Caco-2 (cell line): ENCODE measurements around the gene MDFIC. TPM values are rescaled to one million over a fixed set of nuclear protein-coding genes. Genes with fewer than 3 reads are reported as not detected.

ENCODE experiments used
- BruUV-seq: library from RNA; stranded (reverse); fragments of 400-500 nt; replicated peaks from 2 replicates; lab custom pipeline; 2021; lab: Mats Ljungman, UMichigan
- CTCF ChIA-PET: fragments of 300-600 bp; sonication (Branson Sonifier 250); formaldehyde crosslinking; loops from one replicate; lab custom pipeline; 2022; ENCODE audit warnings: antibody characterized with exemption; lab: Charles Lee
- POLR2A ChIA-PET: fragments of 300-600 bp; sonication (Branson Sonifier 250); formaldehyde crosslinking; loops from one replicate; lab custom pipeline; 2022; ENCODE audit warnings: antibody characterized with exemption; lab: Charles Lee
- DNase-seq, 2 experiments: peaks; one replicate each; pipeline versions ENCODE4 v3.0.0 to v3.0.0-alpha.2; 2020 to 2022
- H3K27me3 ChIP-seq: replicated peaks from 2 replicates; pipeline ENCODE4 v1.6.0; 2011; ENCODE audit warnings: low read length; ENCODE audit not compliant: control insufficient read depth, insufficient read depth
- H3K36me3 ChIP-seq: 2 replicates; pipeline ENCODE4 v1.5.1; 2011; ENCODE audit warnings: low read length; ENCODE audit not compliant: control insufficient read depth, insufficient read depth
- H3K4me1 ChIP-seq: fragments of 250-450 bp; sonication (Bioruptor Pico); 2 replicates; pipeline ENCODE4 v1.5.1; 2020; ENCODE audit warnings: mild to moderate bottlenecking
- H3K4me3 ChIP-seq: 2 replicates; pipeline ENCODE4 v1.5.1; 2011; ENCODE audit warnings: low read depth, mild to moderate bottlenecking, control low read depth, low read length
- H3K9me3 ChIP-seq: fragments of 250-450 bp; sonication (Bioruptor Pico); 2 replicates; pipeline ENCODE4 v1.5.1; 2020; ENCODE audit warnings: mild to moderate bottlenecking, moderate library complexity
- H3K27ac Mint-ChIP-seq: one replicate; pipeline ENCODE4 v1.8.0; 2022; ENCODE audit warnings: mixed read lengths; ENCODE audit not compliant: unreplicated experiment
- H3K27me3 Mint-ChIP-seq: one replicate; pipeline ENCODE4 v1.8.0; 2022; ENCODE audit warnings: mixed read lengths; ENCODE audit not compliant: insufficient read depth, unreplicated experiment
- H3K36me3 Mint-ChIP-seq: one replicate; pipeline ENCODE4 v1.8.0; 2022; ENCODE audit warnings: mild to moderate bottlenecking, mixed read lengths; ENCODE audit not compliant: insufficient read depth, unreplicated experiment
- H3K4me1 Mint-ChIP-seq: one replicate; pipeline ENCODE4 v1.8.0; 2022; ENCODE audit warnings: low read depth, mixed read lengths; ENCODE audit not compliant: unreplicated experiment
- H3K4me3 Mint-ChIP-seq: one replicate; pipeline ENCODE4 v1.8.0; 2022; ENCODE audit warnings: mild to moderate bottlenecking, moderate library complexity, mixed read lengths; ENCODE audit not compliant: unreplicated experiment
- H3K9me3 Mint-ChIP-seq: one replicate; pipeline ENCODE4 v1.8.0; 2022; ENCODE audit warnings: mixed read lengths; ENCODE audit not compliant: unreplicated experiment
- intact Hi-C: fragments of 100-400 bp; cut with micrococcal nuclease; formaldehyde crosslinking; loops from one replicate; pipeline ENCODE4 v1.10.0; 2022; ENCODE audit not compliant: unreplicated experiment
- total RNA-seq: library from RNA; stranded (reverse); gene quantifications from 2 replicates; pipeline ENCODE4 v1.2.3, GENCODE V29; 2022
- TF ChIP-seq, protein P1 (sequence below), 2 experiments: fragments of 200-600 bp in 1 of 2; IDR thresholded peaks; 1 replicate in 1 of 2; 2 replicates in 1 of 2; pipeline versions ENCODE4 v1.5.1 to v1.8.0; 2011 to 2022; ENCODE audit warnings: antibody characterized with exemption in 1 of 2, control low read depth in 1 of 2, inconsistent platforms in 1 of 2, low read depth in 1 of 2, low read length in 1 of 2, mild to moderate bottlenecking in 1 of 2, moderate library complexity in 1 of 2; ENCODE audit not compliant: insufficient read depth in 1 of 2, severe bottlenecking in 1 of 2, unreplicated experiment in 1 of 2

The MDFIC gene
- total RNA-seq, 1 experiment from 2014 or later = 2.7 TPM

DNA sequence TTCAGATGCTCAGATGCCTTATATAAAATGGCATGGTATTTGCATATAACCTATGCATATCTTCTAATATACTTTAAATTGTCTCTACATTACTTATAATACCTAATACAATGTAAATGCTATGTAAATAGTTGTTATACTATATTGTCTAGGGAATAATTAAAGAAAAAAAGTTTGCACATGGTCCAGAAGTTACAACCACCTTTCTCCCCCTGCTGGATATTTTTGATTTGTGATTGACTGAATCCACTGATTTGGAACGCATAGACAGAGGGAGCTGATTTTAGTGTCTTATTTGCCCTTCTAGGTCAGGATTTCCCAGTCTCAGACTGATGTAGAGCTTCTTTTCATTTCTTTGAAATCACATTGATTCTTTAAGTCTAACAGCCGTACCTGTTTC is 31.8 kb downstream of the MDFIC start:
- Mint-ChIP-seq H3K27ac (no peak overlapping the region), H3K4me3 (no peak overlapping the region), H3K4me1 (no peaks in the 10 kb centered on the region), H3K27me3 (peaks cover 3% of the 10 kb centered on the region), H3K9me3 (no peaks in the 10 kb centered on the region), H3K36me3 (no peaks in the 10 kb centered on the region)
- Histone ChIP-seq H3K9me3 (no peaks in the 10 kb centered on the region), H3K4me1 (no peaks in the 10 kb centered on the region), H3K4me3 (no peak overlapping the region), H3K36me3 (no peaks in the 10 kb centered on the region), H3K27me3 (no peaks in the 10 kb centered on the region)
- TF ChIP-seq, protein P1, sequence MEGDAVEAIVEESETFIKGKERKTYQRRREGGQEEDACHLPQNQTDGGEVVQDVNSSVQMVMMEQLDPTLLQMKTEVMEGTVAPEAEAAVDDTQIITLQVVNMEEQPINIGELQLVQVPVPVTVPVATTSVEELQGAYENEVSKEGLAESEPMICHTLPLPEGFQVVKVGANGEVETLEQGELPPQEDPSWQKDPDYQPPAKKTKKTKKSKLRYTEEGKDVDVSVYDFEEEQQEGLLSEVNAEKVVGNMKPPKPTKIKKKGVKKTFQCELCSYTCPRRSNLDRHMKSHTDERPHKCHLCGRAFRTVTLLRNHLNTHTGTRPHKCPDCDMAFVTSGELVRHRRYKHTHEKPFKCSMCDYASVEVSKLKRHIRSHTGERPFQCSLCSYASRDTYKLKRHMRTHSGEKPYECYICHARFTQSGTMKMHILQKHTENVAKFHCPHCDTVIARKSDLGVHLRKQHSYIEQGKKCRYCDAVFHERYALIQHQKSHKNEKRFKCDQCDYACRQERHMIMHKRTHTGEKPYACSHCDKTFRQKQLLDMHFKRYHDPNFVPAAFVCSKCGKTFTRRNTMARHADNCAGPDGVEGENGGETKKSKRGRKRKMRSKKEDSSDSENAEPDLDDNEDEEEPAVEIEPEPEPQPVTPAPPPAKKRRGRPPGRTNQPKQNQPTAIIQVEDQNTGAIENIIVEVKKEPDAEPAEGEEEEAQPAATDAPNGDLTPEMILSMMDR (IDR thresholded peaks at IDR 0.05; ENCODE audit: insufficient read depth in 1 of 2, low read depth in 1 of 2, low read length in 1 of 2, severe bottlenecking in 1 of 2, unreplicated experiment in 1 of 2) = no peak
- CTCF ChIA-PET = interaction anchor here (0.9 kb wide), 1 partner anchor 88 kb away, joined by 4 read pairs; no protein-coding TSS in a partner anchor
- intact Hi-C loops = loop anchor here (1.0 kb wide), 1 partner anchor 88 kb away; no protein-coding TSS in a partner anchor
- POLR2A ChIA-PET = no interaction called here
- no TSS peak for BruUV-seq
- no peak for DNase-seq

DNA sequence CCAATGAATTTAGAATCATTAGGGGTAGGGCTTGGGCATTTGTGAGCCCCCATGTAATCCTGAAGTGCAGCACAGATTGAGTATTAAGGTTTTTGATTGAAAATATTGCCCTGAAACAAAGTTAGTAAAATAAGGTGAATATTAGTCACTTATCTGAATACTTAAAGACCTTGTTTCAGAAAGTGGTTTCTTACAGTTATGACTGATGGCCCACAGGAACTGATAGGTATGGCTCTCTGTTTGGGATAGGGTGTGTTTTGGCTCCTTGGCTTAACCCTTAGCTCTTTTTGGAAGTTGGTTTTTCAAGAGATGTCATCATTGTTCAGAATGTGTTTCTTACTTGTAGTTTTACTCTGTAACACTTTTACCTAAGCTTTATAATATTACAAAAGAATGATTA is 34.8 kb downstream of the MDFIC start:
- Mint-ChIP-seq H3K9me3 (no peaks in the 10 kb centered on the region), H3K27me3 (peaks cover 3% of the 10 kb centered on the region), H3K27ac (no peak overlapping the region), H3K4me3 (no peak overlapping the region), H3K4me1 (no peaks in the 10 kb centered on the region), H3K36me3 (no peaks in the 10 kb centered on the region)
- H3K4me3 ChIP-seq = no peak overlapping the region
- H3K27me3 ChIP-seq = no peaks in the 10 kb centered on the region
- DNase-seq = no peak
- BruUV-seq = no TSS peak
- CTCF ChIA-PET = no interaction called here
- H3K4me1 ChIP-seq = no peaks in the 10 kb centered on the region
- H3K36me3 ChIP-seq = no peaks in the 10 kb centered on the region
- intact Hi-C loops = no loop called here
- POLR2A ChIA-PET = no interaction called here
- H3K9me3 ChIP-seq = no peaks in the 10 kb centered on the region
- TF ChIP-seq, protein P1 (IDR thresholded peaks at IDR 0.05; ENCODE audit: insufficient read depth in 1 of 2, low read depth in 1 of 2, low read length in 1 of 2, severe bottlenecking in 1 of 2, unreplicated experiment in 1 of 2) = no peak

DNA sequence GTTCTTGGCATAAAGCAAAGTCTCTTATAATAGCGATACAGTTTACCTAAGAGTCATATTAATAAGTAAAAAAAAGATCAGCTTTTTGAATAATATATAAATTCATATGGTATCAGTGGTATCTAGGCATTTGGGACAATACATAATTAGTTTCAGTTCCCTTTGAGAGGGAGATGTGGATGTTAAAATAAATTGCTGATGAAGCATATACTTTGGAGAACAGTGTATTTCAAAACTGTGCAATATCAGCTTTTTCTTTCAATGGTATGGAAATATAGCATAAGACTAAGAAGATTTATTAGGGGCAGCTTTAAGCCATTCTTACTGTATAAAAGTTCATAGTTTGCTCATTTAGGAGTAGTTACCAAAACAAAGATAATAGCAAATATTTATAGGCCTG is 35.5 kb downstream of the MDFIC start:
- no peaks in the 10 kb centered on the region for H3K9me3 ChIP-seq
- no peaks in the 10 kb centered on the region for H3K9me3 Mint-ChIP-seq
- no peaks in the 10 kb centered on the region for H3K4me1 ChIP-seq
- H3K27me3 ChIP-seq = no peaks in the 10 kb centered on the region
- ChIA-PET POLR2A (no interaction called here), CTCF (no interaction called here)
- H3K36me3 ChIP-seq = no peaks in the 10 kb centered on the region
- no peaks in the 10 kb centered on the region for H3K4me1 Mint-ChIP-seq
- intact Hi-C loops = no loop called here
- H3K36me3 Mint-ChIP-seq = no peaks in the 10 kb centered on the region
- no peak overlapping the region for H3K4me3 Mint-ChIP-seq
- no TSS peak for BruUV-seq
- TF ChIP-seq, protein P1 (IDR thresholded peaks at IDR 0.05; ENCODE audit: insufficient read depth in 1 of 2, low read depth in 1 of 2, low read length in 1 of 2, severe bottlenecking in 1 of 2, unreplicated experiment in 1 of 2) = no peak
- DNase-seq = no peak
- H3K27me3 Mint-ChIP-seq = peaks cover 3% of the 10 kb centered on the region
- H3K27ac Mint-ChIP-seq = no peak overlapping the region
- H3K4me3 ChIP-seq = no peak overlapping the region
